ENCODE results near the gene FAM43A. TPM values are rescaled to one million over a fixed set of nuclear protein-coding genes. Genes with fewer than 3 reads are reported as not detected.

Gene FAM43A
- total and polyA plus RNA-seq, 9 donors: 4.0 to 12.1 (median 6.3) TPM

GRCh38 chr3:194707147-194707540 lies 21.5 kb downstream of the FAM43A start:
- WGBS, 3 donors: 89 to 91% (median 91%) methylated on average over 7 of the region's 7 CpGs
- Histone ChIP-seq H3K4me3 (no peak overlapping the region), H3K4me1 (ENCODE audit: insufficient read depth) (no peaks in the 10 kb centered on the region), H3K27ac (no peak overlapping the region), H3K27me3 (no peaks in the 10 kb centered on the region), H3K9me3 (no peaks in the 10 kb centered on the region), H3K36me3 (no peaks in the 10 kb centered on the region)
- intact Hi-C loops (cut with DNase I): no loop called here
- TF ChIP-seq POLR2A (IDR thresholded peaks at IDR 0.05): no peak
- TF ChIP-seq EP300 (IDR thresholded peaks at IDR 0.05): no peak
- TF ChIP-seq, protein P1, sequence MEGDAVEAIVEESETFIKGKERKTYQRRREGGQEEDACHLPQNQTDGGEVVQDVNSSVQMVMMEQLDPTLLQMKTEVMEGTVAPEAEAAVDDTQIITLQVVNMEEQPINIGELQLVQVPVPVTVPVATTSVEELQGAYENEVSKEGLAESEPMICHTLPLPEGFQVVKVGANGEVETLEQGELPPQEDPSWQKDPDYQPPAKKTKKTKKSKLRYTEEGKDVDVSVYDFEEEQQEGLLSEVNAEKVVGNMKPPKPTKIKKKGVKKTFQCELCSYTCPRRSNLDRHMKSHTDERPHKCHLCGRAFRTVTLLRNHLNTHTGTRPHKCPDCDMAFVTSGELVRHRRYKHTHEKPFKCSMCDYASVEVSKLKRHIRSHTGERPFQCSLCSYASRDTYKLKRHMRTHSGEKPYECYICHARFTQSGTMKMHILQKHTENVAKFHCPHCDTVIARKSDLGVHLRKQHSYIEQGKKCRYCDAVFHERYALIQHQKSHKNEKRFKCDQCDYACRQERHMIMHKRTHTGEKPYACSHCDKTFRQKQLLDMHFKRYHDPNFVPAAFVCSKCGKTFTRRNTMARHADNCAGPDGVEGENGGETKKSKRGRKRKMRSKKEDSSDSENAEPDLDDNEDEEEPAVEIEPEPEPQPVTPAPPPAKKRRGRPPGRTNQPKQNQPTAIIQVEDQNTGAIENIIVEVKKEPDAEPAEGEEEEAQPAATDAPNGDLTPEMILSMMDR (IDR thresholded peaks at IDR 0.05): no peak
- DNase-seq: no peak

- intact Hi-C loops (cut with DNase I): no loop called here
- H3K4me3 ChIP-seq: no peak overlapping the region
- no peak overlapping the region for H3K27ac ChIP-seq
- 91 to 93% (median 93%) methylated on average over 3 of the region's 3 CpGs for WGBS, 3 donors
- DNase-seq: no peak
- H3K27me3 ChIP-seq: no peaks in the 10 kb centered on the region
- no peaks in the 10 kb centered on the region for H3K4me1 ChIP-seq (ENCODE audit: insufficient read depth)
- H3K9me3 ChIP-seq: no peaks in the 10 kb centered on the region
- H3K36me3 ChIP-seq: no peaks in the 10 kb centered on the region
- TF ChIP-seq, protein P1 (IDR thresholded peaks at IDR 0.05): no peak
- no peak for TF ChIP-seq POLR2A (IDR thresholded peaks at IDR 0.05)
- no peak for TF ChIP-seq EP300 (IDR thresholded peaks at IDR 0.05)
Measured at GRCh38 chr3:194711286-194711685, 25.6 kb downstream of the FAM43A start.

DNA sequence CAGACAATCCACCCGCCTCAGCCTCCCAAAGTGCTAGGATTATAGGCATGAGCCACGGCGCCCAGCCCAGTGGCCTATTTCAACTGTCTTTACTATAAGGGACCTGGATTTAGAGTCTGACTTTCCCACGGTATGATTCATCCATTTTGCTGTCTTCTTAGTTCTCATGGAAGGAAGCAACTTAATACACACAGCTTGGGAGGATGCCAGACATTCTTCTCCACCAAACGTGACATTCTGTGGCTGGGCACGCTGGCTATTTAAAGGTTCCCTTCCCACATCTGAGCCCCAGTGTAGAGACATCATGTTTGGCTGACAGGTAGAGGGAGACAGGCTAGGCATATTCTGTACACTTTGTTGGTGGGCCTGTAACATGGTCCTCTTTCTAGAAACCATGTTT lies 26.2 kb downstream of the FAM43A start:
- intact Hi-C loops (cut with DNase I): no loop called here
- no peaks in the 10 kb centered on the region for H3K36me3 ChIP-seq
- H3K27ac ChIP-seq: no peak overlapping the region
- 57 to 64% (median 57%) methylated on average over 6 of the region's 6 CpGs for WGBS, 3 donors
- H3K4me3 ChIP-seq: no peak overlapping the region
- no peaks in the 10 kb centered on the region for H3K27me3 ChIP-seq
- H3K9me3 ChIP-seq: no peaks in the 10 kb centered on the region
- no peak for DNase-seq
- H3K4me1 ChIP-seq (ENCODE audit: insufficient read depth): no peaks in the 10 kb centered on the region
- no peak for TF ChIP-seq EP300 (IDR thresholded peaks at IDR 0.05)
- TF ChIP-seq, protein P1 (IDR thresholded peaks at IDR 0.05): no peak
- TF ChIP-seq POLR2A (IDR thresholded peaks at IDR 0.05): no peak

- no peak for DNase-seq
- intact Hi-C loops (cut with DNase I): no loop called here
- 74 to 78% (median 75%) methylated on average over 9 of the region's 9 CpGs for WGBS, 3 donors
Measured at GRCh38 chr3:194713299-194714136, 27.8 kb downstream of the FAM43A start.

More at GRCh38 chr3:194713299-194714136, 27.8 kb downstream of the FAM43A start:
- H3K27ac ChIP-seq: no peak overlapping the region
- TF ChIP-seq EP300 (IDR thresholded peaks at IDR 0.05) (no peak), POLR2A (IDR thresholded peaks at IDR 0.05) (no peak)
- TF ChIP-seq, protein P1 (IDR thresholded peaks at IDR 0.05): no peak
- H3K4me1 ChIP-seq (ENCODE audit: insufficient read depth): no peaks in the 10 kb centered on the region
- no peak overlapping the region for H3K4me3 ChIP-seq
- H3K27me3 ChIP-seq: no peaks in the 10 kb centered on the region
- no peaks in the 10 kb centered on the region for H3K36me3 ChIP-seq
- no peaks in the 10 kb centered on the region for H3K9me3 ChIP-seq
